A673 (cell line): Measurements from ENCODE around the gene DUSP18.

ENCODE experiments used
- CTCF ChIP-seq: fragments of 300-800, 200-600 bp; sonication (generic); conservative IDR thresholded peaks from 2 replicates; pipeline ENCODE4 v1.5.1; 2017; ENCODE audit warnings: low read depth, mild to moderate bottlenecking, antibody characterized with exemption, low read length, moderate library complexity, mixed read lengths
- EZH2 ChIP-seq: fragments of 200-600 bp; sonication (generic); IDR thresholded peaks from 2 replicates; pipeline ENCODE4 v1.6.1; 2017; ENCODE audit warnings: borderline replicate concordance, low read depth, mild to moderate bottlenecking, mixed read lengths, antibody characterized with exemption, low read length; ENCODE audit not compliant: poor library complexity, severe bottlenecking

- TF ChIP-seq CTCF (no peak), EZH2 (no peak)
Observed at GRCh38 chr22:30650508-30651116, 17.1 kb downstream of the DUSP18 start.
